Mammary epithelial cell (primary cell): ENCODE results near the gene PEA15.

Experiments used
- CTCF ChIP-seq, 2 donors: IDR thresholded peaks in 1 of 2; conservative IDR thresholded peaks in 1 of 2; 2 replicates each; pipeline ENCODE4 v1.5.1; 2011 to 2012; ENCODE audit warnings: inconsistent platforms in 2 of 2, low read length in 2 of 2, mild to moderate bottlenecking in 2 of 2, control low read depth in 1 of 2, low read depth in 1 of 2; ENCODE audit not compliant: insufficient read depth in 1 of 2; ENCODE audit errors: extremely low read depth in 1 of 2
- EZH2 ChIP-seq: IDR thresholded peaks from 2 replicates; pipeline ENCODE4 v1.6.1; 2012; ENCODE audit warnings: low read length, inconsistent platforms, borderline replicate concordance

GRCh38 chr1:160178731-160179130 is 26.5 kb upstream of the PEA15 start:
- TF ChIP-seq CTCF (conservative IDR thresholded peaks at IDR 0.05 in 1 of 2, IDR thresholded peaks at IDR 0.05 in 1 of 2; ENCODE audit: extremely low read depth in 1 of 2, insufficient read depth in 1 of 2, low read depth in 1 of 2, low read length in 2 of 2) (no peak), EZH2 (no peak)
